Heart left ventricle (tissue), 16 donors: ENCODE results near the gene CCDC69. TPM values are rescaled to one million over a fixed set of nuclear protein-coding genes. Genes with fewer than 3 reads are reported as not detected.

Experiments used
- ATAC-seq, 4 donors: fragments of 200-7000 bp; cut with Tn5 transposase; one replicate each; pipeline ENCODE4 v1.9.1; 2020 to 2022; ENCODE audit warnings: moderate library complexity in 4 of 4, mild to moderate bottlenecking in 3 of 4, moderate number of reproducible peaks in 1 of 4
- DNase-seq, 5 donors: peaks; one replicate each; pipeline ENCODE4 v3.0.0-alpha.2; 2020
- H3K27ac ChIP-seq, 12 donors: fragments of 200-600 bp; sonication (generic) in 4 of 12; one replicate each; pipeline versions ENCODE4 v1.5.0 to v1.8.0; 2016 to 2022; ENCODE audit warnings: mild to moderate bottlenecking in 2 of 12
- H3K27me3 ChIP-seq, 9 donors: fragments of 200-600 bp; sonication (generic) in 2 of 9; one replicate each; pipeline versions ENCODE4 v1.5.1 to v1.8.0; 2016 to 2022; ENCODE audit warnings: mild to moderate bottlenecking in 3 of 9
- H3K36me3 ChIP-seq, 9 donors: fragments of 200-600 bp; sonication (generic) in 2 of 9; one replicate each; pipeline versions ENCODE4 v1.5.0 to v1.8.0; 2018 to 2022; ENCODE audit warnings: mild to moderate bottlenecking in 2 of 9
- H3K4me1 ChIP-seq, 12 donors: fragments of 200-600 bp; sonication (generic) in 4 of 12; one replicate each; pipeline versions ENCODE4 v1.5.0 to v1.8.0; 2016 to 2022; ENCODE audit warnings: mild to moderate bottlenecking in 3 of 12
- H3K4me3 ChIP-seq, 12 donors: fragments of 200-600 bp; sonication (generic) in 4 of 12; one replicate each; pipeline versions ENCODE4 v1.5.0 to v1.8.0; 2017 to 2022; ENCODE audit warnings: mild to moderate bottlenecking in 9 of 12, moderate library complexity in 4 of 12
- H3K9me3 ChIP-seq, 12 donors: fragments of 200-600 bp; sonication (generic) in 4 of 12; one replicate each; pipeline versions ENCODE4 v1.5.0 to v1.8.0; 2016 to 2022; ENCODE audit warnings: mild to moderate bottlenecking in 1 of 12
- POLR2A ChIP-seq, 2 donors: fragments of 450-650 bp; IDR thresholded peaks; one replicate each; pipeline ENCODE4 v1.6.1; 2017; ENCODE audit warnings: antibody characterized with exemption in 2 of 2, mild to moderate bottlenecking in 2 of 2, moderate library complexity in 2 of 2
- WGBS, 4 donors: extraction: QIAGEN DNeasy Blood & Tissue Kit in 2 of 4; methylation state at CpG; one replicate each; pipeline versions ENCODE4 v1.1.5 to v1.1.7; 2013 to 2018; 5-methylcytosine and 5-hydroxymethylcytosine counted together
- intact Hi-C, 10 donors: fragments of 100-400 bp; cut with DNase I; formaldehyde crosslinking; loops; one replicate each; pipeline versions ENCODE4 v1.11.1 to v1.14.2; 2022
- polyA plus RNA-seq, 2 donors: library from polyadenylated mRNA; stranded (reverse); fragments of 200-250 nt; gene quantifications; one replicate each; pipeline ENCODE4 v1.2.3, GENCODE V29; 2013
- total RNA-seq, 9 donors: library from RNA; depleted of rRNA in 2 of 9; stranded (reverse); fragments of >200 nt in 2 of 9; fragmentation: NEBNext Ultra II Directional in 3 of 9; extraction: Animal tissue kit (Norgen Biotek cat#: 25700) in 3 of 9; gene quantifications; one replicate each; pipeline versions ENCODE4 v1.1.0 to v1.2.4, GENCODE V29; 2016 to 2023
- TF ChIP-seq, protein P1 (sequence below), 12 donors: fragments of 200-600 bp; sonication (generic) in 4 of 12; IDR thresholded peaks; one replicate each; pipeline versions ENCODE4 v1.5.0 to v1.8.0; 2018 to 2022; ENCODE audit warnings: antibody characterized with exemption in 12 of 12, mild to moderate bottlenecking in 5 of 12
- donor health status: ischemic (EF 13 %, LVEDD 7.1; RV severe dilation, severe dysfunction).
- donor health status: healthy with polysubstance abuse.
- donor health status: DM: no; HTN: yes; CAD: no.
- donor health status: DM: no; HTN: no; CAD: no.
- donor health status: ischemic (EF 25% LVEDD 6.9; RV normal size, moderate dysfunction).
- donor health status: ischemic (EF 25% LVEDD 5.7; RV mildly dilated, moderate dysfunction).
- donor health status: healthy.
- donor health status: DM: yes; HTN: yes; CAD: no.
- donor health status: ischemic (EF 35%, LVEDD 5.7; RV mildly dilated, moderate dysfunction).
- donor health status: nonischemic (EF 11% LVEDD 7.7; RV severe dilation, severe dysfunction).
- donor health status: DM: yes; HTN: yes; CAD: no.
- donor health status: PGD.
- donor health status: ischemic (EF 29% LVEDD 5.4; RV normal size, mild dysfunction).
- donor health status: nonischemic (EF 23%, LVEDD 6.1; RV moderate dilation, normal function).

The CCDC69 gene
- total and polyA plus RNA-seq, 11 donors, result 82.5 to 245 (median 119) TPM

GRCh38 chr5:151267491-151268260 is 43.8 kb upstream of the CCDC69 start:
- Histone ChIP-seq H3K27me3 (no peaks in the 10 kb centered on the region), H3K36me3 (peaks cover 0 to 62% (median 54%) of the 10 kb centered on the region in 9 donors), H3K9me3 (no peaks in the 10 kb centered on the region), H3K4me1 (peaks cover 0 to 24% (median under 1%) of the 10 kb centered on the region in 12 donors), H3K4me3 (no peak overlapping the region), H3K27ac (no peak overlapping the region)
- 86 to 90% (median 90%) methylated on average over 11 of the region's 11 CpGs for WGBS, 4 donors
- intact Hi-C loops, result no loop called here
- DNase-seq (no peak), ATAC-seq (no peak)
- TF ChIP-seq, protein P1, sequence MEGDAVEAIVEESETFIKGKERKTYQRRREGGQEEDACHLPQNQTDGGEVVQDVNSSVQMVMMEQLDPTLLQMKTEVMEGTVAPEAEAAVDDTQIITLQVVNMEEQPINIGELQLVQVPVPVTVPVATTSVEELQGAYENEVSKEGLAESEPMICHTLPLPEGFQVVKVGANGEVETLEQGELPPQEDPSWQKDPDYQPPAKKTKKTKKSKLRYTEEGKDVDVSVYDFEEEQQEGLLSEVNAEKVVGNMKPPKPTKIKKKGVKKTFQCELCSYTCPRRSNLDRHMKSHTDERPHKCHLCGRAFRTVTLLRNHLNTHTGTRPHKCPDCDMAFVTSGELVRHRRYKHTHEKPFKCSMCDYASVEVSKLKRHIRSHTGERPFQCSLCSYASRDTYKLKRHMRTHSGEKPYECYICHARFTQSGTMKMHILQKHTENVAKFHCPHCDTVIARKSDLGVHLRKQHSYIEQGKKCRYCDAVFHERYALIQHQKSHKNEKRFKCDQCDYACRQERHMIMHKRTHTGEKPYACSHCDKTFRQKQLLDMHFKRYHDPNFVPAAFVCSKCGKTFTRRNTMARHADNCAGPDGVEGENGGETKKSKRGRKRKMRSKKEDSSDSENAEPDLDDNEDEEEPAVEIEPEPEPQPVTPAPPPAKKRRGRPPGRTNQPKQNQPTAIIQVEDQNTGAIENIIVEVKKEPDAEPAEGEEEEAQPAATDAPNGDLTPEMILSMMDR (IDR thresholded peaks at IDR 0.05), result no peak
- TF ChIP-seq POLR2A (IDR thresholded peaks at IDR 0.05), result no peak

DNA sequence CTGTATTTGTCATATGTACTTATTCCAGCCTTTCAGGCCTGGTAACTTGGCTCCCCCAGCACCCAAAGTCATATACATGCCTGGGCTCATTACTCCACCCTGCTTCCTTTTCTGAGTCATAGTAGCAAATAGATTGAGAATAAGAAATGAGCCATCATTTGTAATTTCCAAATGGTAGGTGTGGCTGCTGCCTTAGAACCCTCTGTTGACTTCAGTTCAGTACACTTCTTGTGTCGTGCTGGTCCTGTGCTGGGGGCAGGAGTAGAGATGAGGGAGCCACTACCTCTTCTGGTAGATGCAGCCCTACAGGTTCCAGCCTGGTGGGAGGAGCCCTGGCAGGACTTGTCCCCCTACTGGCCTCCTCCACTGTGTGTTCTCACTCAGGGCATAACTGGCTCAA is 40.2 kb upstream of the CCDC69 start:
- peaks cover 0 to 68% (median 63%) of the 10 kb centered on the region in 9 donors for H3K36me3 ChIP-seq
- no peak overlapping the region for H3K27ac ChIP-seq
- TF ChIP-seq, protein P1 (IDR thresholded peaks at IDR 0.05), result no peak
- TF ChIP-seq POLR2A (IDR thresholded peaks at IDR 0.05), result no peak
- intact Hi-C loops, result no loop called here
- WGBS, 4 donors, result 55 to 78% (median 65%) methylated on average over 1 of the region's 1 CpG
- DNase-seq, result no peak
- ATAC-seq, result peak in 3 of 4 donors; percentile 26 to 53 (median 33)
- no peak overlapping the region for H3K4me3 ChIP-seq
- no peaks in the 10 kb centered on the region for H3K27me3 ChIP-seq
- peaks cover 0 to 16% (median 4%) of the 10 kb centered on the region in 12 donors for H3K4me1 ChIP-seq
- no peaks in the 10 kb centered on the region for H3K9me3 ChIP-seq

GRCh38 chr5:151262532-151262931 is 38.6 kb upstream of the CCDC69 start:
- Histone ChIP-seq H3K27ac (no peak overlapping the region), H3K4me1 (peaks cover 0 to 25% (median 9%) of the 10 kb centered on the region in 12 donors), H3K4me3 (no peak overlapping the region), H3K9me3 (no peaks in the 10 kb centered on the region), H3K36me3 (peaks cover 0 to 58% (median 47%) of the 10 kb centered on the region in 9 donors), H3K27me3 (no peaks in the 10 kb centered on the region)
- DNase-seq, result no peak
- 90 to 95% (median 93%) methylated on average over 3 of the region's 3 CpGs for WGBS, 4 donors
- TF ChIP-seq POLR2A (IDR thresholded peaks at IDR 0.05), result no peak
- TF ChIP-seq, protein P1 (IDR thresholded peaks at IDR 0.05), result no peak
- intact Hi-C loops, result no loop called here
- no peak for ATAC-seq

GRCh38 chr5:151259931-151260330 is 36.0 kb upstream of the CCDC69 start:
- no peak for ATAC-seq
- H3K4me1 ChIP-seq, result peaks cover 0 to 51% (median 12%) of the 10 kb centered on the region in 12 donors
- WGBS, 4 donors, result 94 to 97% (median 95%) methylated on average over 4 of the region's 4 CpGs
- TF ChIP-seq, protein P1 (IDR thresholded peaks at IDR 0.05), result no peak
- H3K27me3 ChIP-seq, result no peaks in the 10 kb centered on the region
- no peak for DNase-seq
- H3K4me3 ChIP-seq, result no peak overlapping the region
- peaks cover 0 to 34% (median 27%) of the 10 kb centered on the region in 9 donors for H3K36me3 ChIP-seq
- no peaks in the 10 kb centered on the region for H3K9me3 ChIP-seq
- no peak overlapping the region for H3K27ac ChIP-seq
- intact Hi-C loops, result no loop called here
